AG09309 (cell line): ENCODE measurements around the gene PIGQ.

ENCODE experiments used
- DNase-seq: peaks from one replicate; pipeline ENCODE4 v3.0.0-alpha.2; 2010; ENCODE audit warnings: low read depth
- H3K4me3 ChIP-seq: 2 replicates; pipeline ENCODE4 v1.5.1; 2011; ENCODE audit warnings: mild to moderate bottlenecking, low read depth, low read length, moderate library complexity; ENCODE audit not compliant: control insufficient read depth
- TF ChIP-seq, protein P1 (sequence below): IDR thresholded peaks from 2 replicates; pipeline ENCODE4 v1.5.1; 2011; ENCODE audit warnings: mild to moderate bottlenecking, low read depth, low read length, inconsistent platforms; ENCODE audit not compliant: insufficient read depth, control insufficient read depth; ENCODE audit errors: missing control alignments

Gene PIGQ

GRCh38 chr16:565419-566330 is 4.1 kb upstream of the PIGQ start:
- no peak overlapping the region for H3K4me3 ChIP-seq
- TF ChIP-seq, protein P1, sequence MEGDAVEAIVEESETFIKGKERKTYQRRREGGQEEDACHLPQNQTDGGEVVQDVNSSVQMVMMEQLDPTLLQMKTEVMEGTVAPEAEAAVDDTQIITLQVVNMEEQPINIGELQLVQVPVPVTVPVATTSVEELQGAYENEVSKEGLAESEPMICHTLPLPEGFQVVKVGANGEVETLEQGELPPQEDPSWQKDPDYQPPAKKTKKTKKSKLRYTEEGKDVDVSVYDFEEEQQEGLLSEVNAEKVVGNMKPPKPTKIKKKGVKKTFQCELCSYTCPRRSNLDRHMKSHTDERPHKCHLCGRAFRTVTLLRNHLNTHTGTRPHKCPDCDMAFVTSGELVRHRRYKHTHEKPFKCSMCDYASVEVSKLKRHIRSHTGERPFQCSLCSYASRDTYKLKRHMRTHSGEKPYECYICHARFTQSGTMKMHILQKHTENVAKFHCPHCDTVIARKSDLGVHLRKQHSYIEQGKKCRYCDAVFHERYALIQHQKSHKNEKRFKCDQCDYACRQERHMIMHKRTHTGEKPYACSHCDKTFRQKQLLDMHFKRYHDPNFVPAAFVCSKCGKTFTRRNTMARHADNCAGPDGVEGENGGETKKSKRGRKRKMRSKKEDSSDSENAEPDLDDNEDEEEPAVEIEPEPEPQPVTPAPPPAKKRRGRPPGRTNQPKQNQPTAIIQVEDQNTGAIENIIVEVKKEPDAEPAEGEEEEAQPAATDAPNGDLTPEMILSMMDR = no peak
- DNase-seq = no peak

GRCh38 chr16:566475-567372 is 3.0 kb upstream of the PIGQ start, which contains the start of gene NHLRC4:
Gene NHLRC4, plus strand, starts transcription at chr16:567005. Its CDS starts 1,043 bp downstream, at chr16:568048.
- DNase-seq = no peak
- H3K4me3 ChIP-seq = no peak within 1 kb of the TSS
- TF ChIP-seq, protein P1 = no peak

GRCh38 chr16:567373-568256 is 2.2 kb upstream of the PIGQ start:
- H3K4me3 ChIP-seq = no peak overlapping the region
- no peak for DNase-seq
- TF ChIP-seq, protein P1 = no peak

- no peak for DNase-seq
- peak overlapping the region; percentile 70 for H3K4me3 ChIP-seq
- TF ChIP-seq, protein P1 = no peak
Measured at GRCh38 chr16:568401-569258, 1.1 kb upstream of the PIGQ start.

DNA sequence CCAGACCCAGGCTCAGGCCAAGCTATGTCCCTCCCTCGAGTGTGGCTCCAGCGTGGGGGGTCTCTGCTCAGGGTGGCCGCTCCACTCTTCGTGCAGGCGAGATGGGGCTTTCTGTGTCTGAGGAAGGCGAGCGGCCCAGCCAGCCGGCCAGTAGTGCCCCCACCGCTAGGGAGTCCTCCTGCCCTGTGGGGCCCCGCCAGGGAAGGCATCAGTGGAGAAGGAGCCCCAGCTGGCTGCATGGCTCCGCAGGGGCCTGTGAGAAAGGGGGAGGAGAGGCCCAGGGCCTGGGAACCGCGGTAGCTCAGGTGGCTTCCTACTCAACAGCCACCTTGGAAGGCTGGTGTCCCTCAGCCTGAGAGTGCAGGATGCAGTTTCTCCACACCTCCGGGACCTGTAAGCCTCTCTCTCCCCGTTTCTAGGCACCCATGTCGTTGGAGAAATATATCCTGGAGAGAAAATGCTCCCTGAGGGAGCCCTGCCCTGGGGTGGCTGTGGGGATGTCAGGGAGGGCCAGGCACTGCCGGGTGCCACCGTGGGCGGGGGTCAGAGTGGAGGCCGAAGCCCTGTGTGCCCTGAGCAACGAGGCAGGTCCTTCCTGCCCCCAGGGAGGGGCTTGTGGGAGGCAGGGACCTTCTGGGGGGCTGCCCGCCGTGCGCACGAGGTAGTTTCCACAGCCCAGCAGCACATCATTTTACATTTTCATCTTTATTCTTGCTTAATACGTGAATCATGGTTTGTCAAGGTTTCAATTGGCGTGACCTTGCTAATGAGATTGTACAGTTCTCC is 3.3 kb downstream of the PIGQ start:
- no peak overlapping the region for H3K4me3 ChIP-seq

More for the DNA sequence above, 3.3 kb downstream of the PIGQ start:
- no peak for DNase-seq
- TF ChIP-seq, protein P1 = no peak
